Small intestine (tissue), 7 donors: ENCODE data around the gene ZNF546. TPM values are rescaled to one million over a fixed set of nuclear protein-coding genes. Genes with fewer than 3 reads are reported as not detected.

Experiments used
- DNase-seq, 2 donors: peaks; one replicate each; pipeline versions ENCODE4 v3.0.0 to v3.0.0-alpha.2; 2013
- FAIRE-seq: peaks from 2 replicates; lab custom pipeline; 2012; peaks lifted over from hg19 to GRCh38; lab: Jason Lieb, UNC
- H3K27ac ChIP-seq, 3 donors: one replicate each; pipeline ENCODE4 v1.5.1; 2013; ENCODE audit warnings: low read length in 2 of 3, mild to moderate bottlenecking in 2 of 3, control low read depth in 1 of 3, inconsistent platforms in 1 of 3, low read depth in 1 of 3, moderate library complexity in 1 of 3
- H3K27me3 ChIP-seq, 3 donors: one replicate each; pipeline ENCODE4 v1.6.1; 2013; ENCODE audit warnings: low read length in 3 of 3, inconsistent platforms in 1 of 3; ENCODE audit not compliant: control insufficient read depth in 3 of 3, insufficient read depth in 3 of 3
- H3K36me3 ChIP-seq, 3 donors: one replicate each; pipeline ENCODE4 v1.6.1; 2013; ENCODE audit warnings: low read length in 3 of 3, inconsistent platforms in 1 of 3, low read depth in 1 of 3, mild to moderate bottlenecking in 1 of 3, moderate library complexity in 1 of 3; ENCODE audit not compliant: control insufficient read depth in 3 of 3, insufficient read depth in 2 of 3
- H3K4me1 ChIP-seq, 3 donors: one replicate each; pipeline ENCODE4 v1.6.1; 2013; ENCODE audit warnings: low read length in 2 of 3, inconsistent platforms in 1 of 3, low read depth in 1 of 3, mild to moderate bottlenecking in 1 of 3, moderate library complexity in 1 of 3; ENCODE audit not compliant: control insufficient read depth in 3 of 3, insufficient read depth in 2 of 3
- H3K4me3 ChIP-seq, 3 donors: one replicate each; pipeline ENCODE4 v1.5.1; 2013; ENCODE audit warnings: low read length in 3 of 3, control low read depth in 1 of 3, inconsistent platforms in 1 of 3, low read depth in 1 of 3, mild to moderate bottlenecking in 1 of 3, moderate library complexity in 1 of 3
- H3K9me3 ChIP-seq, 2 donors: one replicate each; pipeline ENCODE4 v1.6.1; 2013; ENCODE audit warnings: low read depth in 1 of 2, low read length in 1 of 2; ENCODE audit not compliant: control insufficient read depth in 2 of 2, insufficient read depth in 1 of 2
- WGBS, 3 donors: extraction: QIAGEN DNeasy Blood & Tissue Kit; methylation state at CpG; one replicate each; pipeline ENCODE4 v1.1.7; 2013; 5-methylcytosine and 5-hydroxymethylcytosine counted together
- polyA plus RNA-seq, 4 donors: library from polyadenylated mRNA; stranded (reverse) in 3 of 4; unstranded in 1 of 4; fragments of 200-250 nt in 3 of 4; fragments of 120-200 nt in 1 of 4; gene quantifications; one replicate each; pipeline versions ENCODE4 v1.2.1 to v1.2.3, GENCODE V29; 2013
- donor health status: healthy with polysubstance abuse.
- donor health status: control.
- donor health status: control.
- donor health status: Bipolar disorder and iron deficiency.
- donor health status: healthy.

ZNF546 gene
- polyA plus RNA-seq, 4 donors = under 0.01 to 3.3 (median 0.92) TPM

DNA sequence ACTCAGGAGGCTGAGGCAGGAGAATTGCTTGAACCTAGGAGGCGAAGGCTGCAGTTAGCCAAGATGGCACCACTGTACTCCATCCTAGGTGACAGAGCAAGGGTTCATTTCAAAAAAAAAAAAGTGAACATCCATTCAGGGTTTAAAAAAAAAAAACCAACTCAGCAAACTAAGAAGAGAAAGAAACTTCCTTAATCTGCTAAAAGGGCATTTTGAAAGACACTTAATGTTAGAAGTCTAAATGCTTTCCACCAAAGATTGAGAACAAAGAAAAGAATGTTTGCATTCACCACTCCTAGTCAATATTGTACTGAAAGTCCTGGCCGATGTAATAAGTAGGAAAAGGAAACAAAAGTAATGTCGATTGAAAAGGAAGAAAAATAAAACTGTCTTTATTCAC is 33.0 kb upstream of the ZNF546 start:
- no peak overlapping the region for H3K27ac ChIP-seq
- peaks cover 0 to 3% (median 0%) of the 10 kb centered on the region in 3 donors for H3K4me1 ChIP-seq
- no peak for FAIRE-seq
- peaks cover 0 to 2% (median 0%) of the 10 kb centered on the region in 3 donors for H3K36me3 ChIP-seq
- 65 to 78% (median 72%) methylated on average over 3 of the region's 3 CpGs for WGBS, 3 donors
- H3K9me3 ChIP-seq = peaks cover 0 to 2% of the 10 kb centered on the region in 2 donors
- no peak overlapping the region for H3K4me3 ChIP-seq
- DNase-seq = no peak
- no peaks in the 10 kb centered on the region for H3K27me3 ChIP-seq

DNA sequence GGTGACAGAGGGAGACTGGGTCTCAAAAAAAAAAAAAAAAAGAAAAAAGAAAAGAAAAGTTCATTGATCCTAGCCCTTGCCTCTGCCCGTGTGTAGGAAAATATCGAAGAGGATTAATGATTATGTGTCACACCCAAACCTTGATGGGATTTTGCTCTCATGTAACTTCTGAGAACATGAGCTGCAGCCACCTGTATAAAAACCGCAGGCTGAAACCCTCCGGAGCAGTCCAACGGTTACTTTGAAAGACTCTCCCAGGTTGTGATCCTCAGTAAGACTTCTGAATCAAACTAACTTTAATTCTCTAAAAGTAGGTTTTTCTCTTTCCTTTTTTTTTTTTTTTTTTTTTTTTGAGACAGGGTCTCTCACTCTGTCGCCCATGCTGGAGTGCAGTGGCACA is 30.2 kb upstream of the ZNF546 start:
- Histone ChIP-seq H3K27me3 (no peaks in the 10 kb centered on the region), H3K4me1 (peaks cover 0 to 6% (median 6%) of the 10 kb centered on the region in 3 donors), H3K4me3 (no peak overlapping the region), H3K36me3 (peaks cover 0 to 3% (median 0%) of the 10 kb centered on the region in 3 donors), H3K27ac (no peak overlapping the region), H3K9me3 (peaks cover 0 to 2% of the 10 kb centered on the region in 2 donors)
- DNase-seq (no peak), FAIRE-seq (no peak)
- WGBS, 3 donors = 91 to 92% (median 92%) methylated on average over 6 of the region's 6 CpGs

GRCh38 chr19:39967561-39967960 is 29.3 kb upstream of the ZNF546 start:
- 89 to 92% (median 90%) methylated on average over 9 of the region's 9 CpGs for WGBS, 3 donors
- FAIRE-seq (no peak), DNase-seq (no peak)
- no peak overlapping the region for H3K27ac ChIP-seq
- peaks cover 4 to 14% (median 10%) of the 10 kb centered on the region in 3 donors for H3K4me1 ChIP-seq
- H3K9me3 ChIP-seq = peaks cover 0 to 2% of the 10 kb centered on the region in 2 donors
- H3K27me3 ChIP-seq = no peaks in the 10 kb centered on the region
- peaks cover 0 to 8% (median 0%) of the 10 kb centered on the region in 3 donors for H3K36me3 ChIP-seq
- no peak overlapping the region for H3K4me3 ChIP-seq

GRCh38 chr19:39968789-39969188 is 28.1 kb upstream of the ZNF546 start:
- Histone ChIP-seq H3K36me3 (peaks cover 3 to 19% (median 4%) of the 10 kb centered on the region in 3 donors), H3K4me3 (no peak overlapping the region), H3K27me3 (no peaks in the 10 kb centered on the region), H3K9me3 (peaks cover 0 to 2% of the 10 kb centered on the region in 2 donors), H3K4me1 (peaks cover 4 to 14% (median 8%) of the 10 kb centered on the region in 3 donors), H3K27ac (no peak overlapping the region)
- no peak for FAIRE-seq
- 95 to 98% (median 97%) methylated on average over 15 of the region's 15 CpGs for whole genome bisulfite sequencing, 3 donors
- DNase-seq = no peak

- no peak for FAIRE-seq
- H3K27me3 ChIP-seq = no peaks in the 10 kb centered on the region
- H3K36me3 ChIP-seq = peaks cover 5 to 24% (median 8%) of the 10 kb centered on the region in 3 donors
- peaks cover 4 to 14% (median 7%) of the 10 kb centered on the region in 3 donors for H3K4me1 ChIP-seq
- peaks cover 0 to 2% of the 10 kb centered on the region in 2 donors for H3K9me3 ChIP-seq
- WGBS, 3 donors = 57 to 62% (median 61%) methylated on average over 6 of the region's 6 CpGs
- H3K27ac ChIP-seq = peak overlapping the region in 1 of 3 donors; percentile 59
- no peak overlapping the region for H3K4me3 ChIP-seq
- peak in 1 of 2 donors; percentile 18 for DNase-seq
Measured at GRCh38 chr19:39969266-39969665, 27.6 kb upstream of the ZNF546 start.

- Histone ChIP-seq H3K4me3 (peak overlapping the region; percentile 12 to 89 (median 54)), H3K27me3 (no peaks in the 10 kb centered on the region), H3K27ac (peak overlapping the region; percentile 88 to 96 (median 94)), H3K36me3 (peaks cover 11 to 30% (median 12%) of the 10 kb centered on the region in 3 donors), H3K4me1 (peaks cover 4 to 14% (median 7%) of the 10 kb centered on the region in 3 donors), H3K9me3 (peaks cover 0 to 2% of the 10 kb centered on the region in 2 donors)
- DNase-seq (no peak), FAIRE-seq (no peak)
- WGBS, 3 donors = 61 to 68% (median 67%) methylated on average over 13 of the region's 13 CpGs
Measured at GRCh38 chr19:39969681-39970424, 27.0 kb upstream of the ZNF546 start.

DNA sequence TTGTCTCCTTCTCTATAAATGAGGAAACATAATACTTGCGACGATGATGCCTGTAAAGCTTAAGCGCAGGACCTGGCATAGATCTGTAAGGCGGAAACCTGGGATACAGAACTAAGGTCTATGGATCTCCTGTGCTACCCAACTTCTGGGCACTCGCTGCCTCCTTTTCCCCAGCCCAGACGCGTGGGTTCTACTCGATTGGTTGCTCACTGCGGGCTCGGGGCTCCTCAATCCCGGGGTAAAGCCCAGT is 26.5 kb upstream of the ZNF546 start:
- Histone ChIP-seq H3K4me3 (peak overlapping the region; percentile 54 to 98 (median 89)), H3K4me1 (peaks cover 4 to 14% (median 7%) of the 10 kb centered on the region in 3 donors), H3K27me3 (no peaks in the 10 kb centered on the region), H3K36me3 (peaks cover 12 to 32% (median 14%) of the 10 kb centered on the region in 3 donors), H3K27ac (peak overlapping the region; percentile 88 to 96 (median 94)), H3K9me3 (peaks cover 0 to 2% of the 10 kb centered on the region in 2 donors)
- WGBS, 3 donors = 0 to 3% (median 2%) methylated on average over 11 of the region's 11 CpGs
- DNase-seq (no peak), FAIRE-seq (no peak)

- peaks cover 0 to 2% of the 10 kb centered on the region in 2 donors for H3K9me3 ChIP-seq
- DNase-seq (peak; percentile 99), FAIRE-seq (peak; percentile 93)
- peaks cover 12 to 32% (median 18%) of the 10 kb centered on the region in 3 donors for H3K36me3 ChIP-seq
- H3K4me3 ChIP-seq = peak within 1 kb of the TSS; percentile 83 to 98 (median 89)
- 0% methylated on average over 44 to 47 of the region's 47 CpGs for WGBS, 3 donors
- peaks cover 4 to 14% (median 7%) of the 10 kb centered on the region in 3 donors for H3K4me1 ChIP-seq
- H3K27me3 ChIP-seq = no peaks in the 10 kb centered on the region
- peak within 1 kb of the TSS; percentile 88 to 96 (median 94) for H3K27ac ChIP-seq
Measured at GRCh38 chr19:39970675-39971379, 26.0 kb upstream of the ZNF546 start, which contains the start of gene PSMC4. Gene PSMC4, plus strand, starts transcription at chr19:39971165. Its CDS starts 38 bp downstream, at chr19:39971203.
